SK-N-SH (cell line): ENCODE measurements around the gene SLC46A2. TPM values are rescaled to one million over a fixed set of nuclear protein-coding genes. Genes with fewer than 3 reads are reported as not detected.

Experiments used
- CTCF ChIA-PET: fragments of 300-600, 350-600 bp; formaldehyde crosslinking; extraction: SDS; loops from one replicate; lab custom pipeline; 2021; lab: Yijun Ruan, JAX
- POLR2A ChIA-PET: fragments of 350-600 bp; sonication (Branson Sonifier 250); formaldehyde crosslinking; extraction: SDS; loops from one replicate; lab custom pipeline; 2020; ENCODE audit warnings: antibody characterized with exemption, inconsistent platforms; lab: Yijun Ruan, JAX
- DNase-seq: peaks from one replicate; pipeline ENCODE4 v3.0.0; 2012
- H2AFZ ChIP-seq: fragments of 200-600 bp; sonication (generic); 2 replicates; pipeline ENCODE4 v1.8.1; 2016; ENCODE audit warnings: antibody characterized with exemption, mild to moderate bottlenecking, low read depth
- H3F3A ChIP-seq: fragments of 200-600 bp; sonication (generic); replicated peaks from 2 replicates; pipeline ENCODE3; 2016; ENCODE audit warnings: antibody characterized with exemption, mild to moderate bottlenecking; ENCODE audit not compliant: insufficient read depth
- H3K27ac ChIP-seq, 2 experiments: fragments of 200-500 bp in 1 of 2; fragments of 200-600 bp in 1 of 2; sonication (Bioruptor generic) in 1 of 2; sonication (generic), shearing (Covaris generic) in 1 of 2; 2 replicates each; pipeline versions ENCODE4 v1.5.1 to v1.6.1; 2014 to 2016; ENCODE audit warnings: low read depth in 2 of 2, inconsistent platforms in 1 of 2, low read length in 1 of 2, mild to moderate bottlenecking in 1 of 2, mixed read lengths in 1 of 2
- H3K27me3 ChIP-seq: fragments of 200-600 bp; sonication (generic), shearing (Covaris generic); 2 replicates; pipeline ENCODE4 v1.6.1; 2016; ENCODE audit warnings: mixed run types; ENCODE audit not compliant: insufficient read depth
- H3K36me3 ChIP-seq, 2 experiments: fragments of 200-500 bp in 1 of 2; fragments of 200-600 bp in 1 of 2; sonication (Bioruptor generic) in 1 of 2; sonication (generic) in 1 of 2; replicated peaks in 1 of 2; 2 replicates each; pipeline versions ENCODE3 to v1.5.1; 2014 to 2016; ENCODE audit warnings: low read length in 1 of 2, mild to moderate bottlenecking in 1 of 2; ENCODE audit not compliant: insufficient read depth in 2 of 2, control insufficient read depth in 1 of 2
- H3K4me1 ChIP-seq, 2 experiments: fragments of 200-500 bp in 1 of 2; fragments of 200-600 bp in 1 of 2; sonication (Bioruptor generic) in 1 of 2; sonication (generic), shearing (Covaris generic) in 1 of 2; 2 replicates each; pipeline versions ENCODE4 v1.5.1 to v1.6.1; 2014 to 2016; ENCODE audit warnings: low read depth in 1 of 2, low read length in 1 of 2, mixed run types in 1 of 2; ENCODE audit not compliant: insufficient read depth in 2 of 2, control insufficient read depth in 1 of 2
- H3K4me2 ChIP-seq: fragments of 200-600 bp; sonication (generic), shearing (Covaris generic); 2 replicates; pipeline ENCODE4 v1.6.1; 2017; ENCODE audit warnings: mixed run types
- H3K4me3 ChIP-seq, 2 experiments: fragments of 200-500 bp in 1 of 2; fragments of 200-600 bp in 1 of 2; sonication (Bioruptor generic) in 1 of 2; sonication (generic), shearing (Covaris generic) in 1 of 2; 2 replicates each; pipeline versions ENCODE4 v1.5.1 to v1.8.1; 2014 to 2016; ENCODE audit warnings: low read depth in 2 of 2, inconsistent platforms in 1 of 2, low read length in 1 of 2, mild to moderate bottlenecking in 1 of 2, mixed read lengths in 1 of 2, moderate library complexity in 1 of 2
- H3K79me2 ChIP-seq: fragments of 200-600 bp; sonication (generic); 2 replicates; pipeline ENCODE4 v1.8.1; 2017; ENCODE audit warnings: mild to moderate bottlenecking; ENCODE audit not compliant: insufficient read depth
- H3K9ac ChIP-seq: fragments of 200-600 bp; sonication (generic); 2 replicates; pipeline ENCODE4 v1.6.1; 2017; ENCODE audit warnings: mixed run types
- H3K9me2 ChIP-seq: fragments of 200-600 bp; sonication (generic); 2 replicates; pipeline ENCODE4 v1.6.1; 2017; ENCODE audit warnings: mixed run types
- H3K9me3 ChIP-seq: fragments of 200-600 bp; sonication (generic); 2 replicates; pipeline ENCODE4 v1.6.1; 2017; ENCODE audit warnings: mixed run types, mild to moderate bottlenecking, moderate library complexity
- H4K20me1 ChIP-seq: fragments of 200-600 bp; sonication (generic); 2 replicates; pipeline ENCODE4 v1.6.1; 2017; ENCODE audit warnings: mild to moderate bottlenecking, mixed run types; ENCODE audit not compliant: insufficient read depth
- CHD2 ChIP-seq: fragments of 150-350 bp; IDR thresholded peaks from 2 replicates; pipeline ENCODE4 v1.6.1; 2018; ENCODE audit warnings: low read length; ENCODE audit not compliant: partially characterized antibody
- ELF1 ChIP-seq: IDR thresholded peaks from 2 replicates; pipeline ENCODE4 v1.4.0; 2012
- FOSL2 ChIP-seq: IDR thresholded peaks from 2 replicates; pipeline ENCODE4 v1.4.0; 2012; ENCODE audit warnings: low read depth, mild to moderate bottlenecking, moderate library complexity, borderline replicate concordance
- FOXJ3 ChIP-seq: sonication (generic); formaldehyde crosslinking; IDR thresholded peaks from 2 replicates; pipeline ENCODE4 v1.5.1; 2020; ENCODE audit warnings: mild to moderate bottlenecking, missing genetic modification reagents
- FOXM1 ChIP-seq: IDR thresholded peaks from 2 replicates; pipeline ENCODE4 v1.4.0; 2012; ENCODE audit warnings: low read depth, mild to moderate bottlenecking
- GATA2 ChIP-seq: sonication (generic); formaldehyde crosslinking; IDR thresholded peaks from 2 replicates; pipeline ENCODE4 v1.5.0; 2020; ENCODE audit warnings: mild to moderate bottlenecking, missing genetic modification reagents
- IRF3 ChIP-seq: fragments of 150-350 bp; IDR thresholded peaks from 2 replicates; pipeline ENCODE4 v1.6.1; 2016; ENCODE audit warnings: mild to moderate bottlenecking, low read depth, low read length
- MXI1 ChIP-seq: IDR thresholded peaks from 2 replicates; pipeline ENCODE4 v1.6.1; 2012; ENCODE audit warnings: mild to moderate bottlenecking, low read depth, low read length, improper control_type of control experiment
- NRF1 ChIP-seq: IDR thresholded peaks from 2 replicates; pipeline ENCODE4 v1.6.1; 2012; ENCODE audit warnings: low read depth, mild to moderate bottlenecking, low read length
- RCOR1 ChIP-seq: fragments of 150-350 bp; IDR thresholded peaks from 2 replicates; pipeline ENCODE4 v1.6.1; 2017; ENCODE audit warnings: antibody characterized with exemption, low read length
- TCF12 ChIP-seq: IDR thresholded peaks from 2 replicates; pipeline ENCODE4 v1.4.0; 2012
- TEAD4 ChIP-seq: IDR thresholded peaks from 2 replicates; pipeline ENCODE4 v1.4.0; 2012; ENCODE audit warnings: mild to moderate bottlenecking, borderline replicate concordance; ENCODE audit not compliant: insufficient read depth
- YY1 ChIP-seq: IDR thresholded peaks from 2 replicates; pipeline ENCODE4 v1.4.0; 2012; ENCODE audit warnings: low read depth, mild to moderate bottlenecking
- WGBS: methylation state at CpG from one replicate; pipeline ENCODE4 v1.1.6; 2017; ENCODE audit warnings: low lambda C conversion rate; 5-methylcytosine and 5-hydroxymethylcytosine counted together
- polyA plus RNA-seq, 3 experiments: library from polyadenylated mRNA; depleted of rRNA; stranded (reverse); fragments of >200 nt; gene quantifications; 2 replicates each; pipeline ENCODE4 v1.2.3, GENCODE V29; 2012
- TF ChIP-seq, protein P1 (sequence below): IDR thresholded peaks from 2 replicates; pipeline ENCODE4 v1.4.0; 2012; ENCODE audit warnings: low read depth, borderline replicate concordance
- TF ChIP-seq, protein P2 (sequence below): IDR thresholded peaks from 2 replicates; pipeline ENCODE4 v1.6.1; 2012; ENCODE audit warnings: mild to moderate bottlenecking, low read depth, low read length, moderate library complexity

SLC46A2 gene
- polyA plus RNA-seq, 1 of the 3 experiments (the other 2 are of a cell fraction): not detected

- H3K79me2 ChIP-seq: no peaks in the 10 kb centered on the region
- H3K9me2 ChIP-seq: no peaks in the 10 kb centered on the region
- WGBS: 82% methylated on average over 6 of the region's 6 CpGs
- H2AFZ ChIP-seq: no peak overlapping the region
- H3K9ac ChIP-seq: no peak overlapping the region
- CTCF ChIA-PET: no interaction called here
- H3K4me3 ChIP-seq: no peak overlapping the region
- POLR2A ChIA-PET: no interaction called here
- H3K36me3 ChIP-seq: peaks cover 0 to 6% of the 10 kb centered on the region in 2 experiments
- H4K20me1 ChIP-seq: no peaks in the 10 kb centered on the region
- no peak overlapping the region for H3K27ac ChIP-seq
- DNase-seq: no peak
- H3K4me2 ChIP-seq: no peak overlapping the region
- H3K9me3 ChIP-seq: no peaks in the 10 kb centered on the region
- TF ChIP-seq FOXJ3 (CRISPR knock-in tag): no peak
- TF ChIP-seq MXI1: no peak
- no peak for TF ChIP-seq FOXM1
- no peak for TF ChIP-seq TCF12
- no peak for TF ChIP-seq NRF1
- TF ChIP-seq ELF1: no peak
- TF ChIP-seq TEAD4: no peak
- no peak for TF ChIP-seq GATA2 (CRISPR knock-in tag)
- no peaks in the 10 kb centered on the region for H3F3A ChIP-seq
- no peaks in the 10 kb centered on the region for H3K4me1 ChIP-seq
- H3K27me3 ChIP-seq: no peaks in the 10 kb centered on the region
Measured at GRCh38 chr9:112870556-112870955, 20.1 kb downstream of the SLC46A2 start.

GRCh38 chr9:112869917-112870316 is 20.8 kb downstream of the SLC46A2 start:
- no peaks in the 10 kb centered on the region for H3K79me2 ChIP-seq
- H3K4me3 ChIP-seq: no peak overlapping the region
- H3K4me1 ChIP-seq: no peaks in the 10 kb centered on the region
- no peak overlapping the region for H3K4me2 ChIP-seq
- no peak overlapping the region for H3K27ac ChIP-seq
- no peak overlapping the region for H3K9ac ChIP-seq
- no peaks in the 10 kb centered on the region for H3K27me3 ChIP-seq
- 81% methylated on average over 5 of the region's 5 CpGs for WGBS
- no peaks in the 10 kb centered on the region for H4K20me1 ChIP-seq
- ChIA-PET POLR2A (no interaction called here), CTCF (no interaction called here)
- H3K36me3 ChIP-seq: peaks cover 0 to 6% of the 10 kb centered on the region in 2 experiments
- no peak overlapping the region for H2AFZ ChIP-seq
- H3K9me3 ChIP-seq: no peaks in the 10 kb centered on the region
- H3F3A ChIP-seq: no peaks in the 10 kb centered on the region
- no peaks in the 10 kb centered on the region for H3K9me2 ChIP-seq
- no peak for TF ChIP-seq TEAD4
- TF ChIP-seq YY1: no peak
- TF ChIP-seq CHD2: no peak
- TF ChIP-seq, protein P1, sequence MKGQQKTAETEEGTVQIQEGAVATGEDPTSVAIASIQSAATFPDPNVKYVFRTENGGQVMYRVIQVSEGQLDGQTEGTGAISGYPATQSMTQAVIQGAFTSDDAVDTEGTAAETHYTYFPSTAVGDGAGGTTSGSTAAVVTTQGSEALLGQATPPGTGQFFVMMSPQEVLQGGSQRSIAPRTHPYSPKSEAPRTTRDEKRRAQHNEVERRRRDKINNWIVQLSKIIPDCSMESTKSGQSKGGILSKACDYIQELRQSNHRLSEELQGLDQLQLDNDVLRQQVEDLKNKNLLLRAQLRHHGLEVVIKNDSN: no peak
- no peak for TF ChIP-seq RCOR1
- TF ChIP-seq MXI1: no peak
- TF ChIP-seq IRF3: no peak
- TF ChIP-seq FOXJ3 (CRISPR knock-in tag): no peak
- TF ChIP-seq, protein P2, sequence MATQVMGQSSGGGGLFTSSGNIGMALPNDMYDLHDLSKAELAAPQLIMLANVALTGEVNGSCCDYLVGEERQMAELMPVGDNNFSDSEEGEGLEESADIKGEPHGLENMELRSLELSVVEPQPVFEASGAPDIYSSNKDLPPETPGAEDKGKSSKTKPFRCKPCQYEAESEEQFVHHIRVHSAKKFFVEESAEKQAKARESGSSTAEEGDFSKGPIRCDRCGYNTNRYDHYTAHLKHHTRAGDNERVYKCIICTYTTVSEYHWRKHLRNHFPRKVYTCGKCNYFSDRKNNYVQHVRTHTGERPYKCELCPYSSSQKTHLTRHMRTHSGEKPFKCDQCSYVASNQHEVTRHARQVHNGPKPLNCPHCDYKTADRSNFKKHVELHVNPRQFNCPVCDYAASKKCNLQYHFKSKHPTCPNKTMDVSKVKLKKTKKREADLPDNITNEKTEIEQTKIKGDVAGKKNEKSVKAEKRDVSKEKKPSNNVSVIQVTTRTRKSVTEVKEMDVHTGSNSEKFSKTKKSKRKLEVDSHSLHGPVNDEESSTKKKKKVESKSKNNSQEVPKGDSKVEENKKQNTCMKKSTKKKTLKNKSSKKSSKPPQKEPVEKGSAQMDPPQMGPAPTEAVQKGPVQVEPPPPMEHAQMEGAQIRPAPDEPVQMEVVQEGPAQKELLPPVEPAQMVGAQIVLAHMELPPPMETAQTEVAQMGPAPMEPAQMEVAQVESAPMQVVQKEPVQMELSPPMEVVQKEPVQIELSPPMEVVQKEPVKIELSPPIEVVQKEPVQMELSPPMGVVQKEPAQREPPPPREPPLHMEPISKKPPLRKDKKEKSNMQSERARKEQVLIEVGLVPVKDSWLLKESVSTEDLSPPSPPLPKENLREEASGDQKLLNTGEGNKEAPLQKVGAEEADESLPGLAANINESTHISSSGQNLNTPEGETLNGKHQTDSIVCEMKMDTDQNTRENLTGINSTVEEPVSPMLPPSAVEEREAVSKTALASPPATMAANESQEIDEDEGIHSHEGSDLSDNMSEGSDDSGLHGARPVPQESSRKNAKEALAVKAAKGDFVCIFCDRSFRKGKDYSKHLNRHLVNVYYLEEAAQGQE: no peak
- TF ChIP-seq FOSL2: no peak
- DNase-seq: no peak
